Measurements from ENCODE around the gene FOXF1. TPM values are rescaled to one million over a fixed set of nuclear protein-coding genes. Genes with fewer than 3 reads are reported as not detected.

The FOXF1 gene
- total and polyA plus RNA-seq, 9 of the 15 experiments (the other 6 are each of a cell fraction or from before 2014, with no cell fraction given), result 0.04 TPM; not detected in 8

GRCh38 chr16:86512860-86513470 is 2.6 kb downstream of the FOXF1 start:
- TF ChIP-seq RBFOX2 (IDR thresholded peaks at IDR 0.05; ENCODE audit: low read depth, low read length) (no peak), ZNF668 (CRISPR knock-in tag; IDR thresholded peaks at IDR 0.05) (no peak), ZBTB8A (IDR thresholded peaks at IDR 0.05; ENCODE audit: partially characterized antibody) (no peak), EGR1 (conservative IDR thresholded peaks at IDR 0.05) (no peak), SMARCA4 (IDR thresholded peaks at IDR 0.05) (no peak), ZFP91 (CRISPR knock-in tag; IDR thresholded peaks at IDR 0.05) (no peak), ZBTB33 (CRISPR knock-in tag; IDR thresholded peaks at IDR 0.05) (no peak), ZNF707 (CRISPR knock-in tag; conservative IDR thresholded peaks at IDR 0.05) (no peak), ZNF589 (CRISPR knock-in tag; IDR thresholded peaks at IDR 0.05; ENCODE audit: low read depth) (no peak), CXXC5 (CRISPR knock-in tag; IDR thresholded peaks at IDR 0.05) (no peak), NFE2L1 (tag; IDR thresholded peaks at IDR 0.05; ENCODE audit: borderline replicate concordance, low read depth) (no peak), JUN (IDR thresholded peaks at IDR 0.05; ENCODE audit: borderline replicate concordance, low read depth, low read length) (no peak), JUN (CRISPR knock-in tag; IDR thresholded peaks at IDR 0.05; ENCODE audit: borderline replicate concordance) (no peak), ASH1L (IDR thresholded peaks at IDR 0.05; ENCODE audit: borderline replicate concordance, low read depth, partially characterized antibody) (no peak), ARHGAP35 (IDR thresholded peaks at IDR 0.05; ENCODE audit: partially characterized antibody) (no peak), DACH1 (IDR thresholded peaks at IDR 0.05; ENCODE audit: partially characterized antibody) (no peak), DIDO1 (tag; IDR thresholded peaks at IDR 0.05; ENCODE audit: low read depth) (no peak)
- WGBS (ENCODE audit: insufficient coverage, low coverage, missing lambda C conversion rate), result 5% methylated on average over 28 of the region's 29 CpGs
- no peak overlapping the region for H3K9ac ChIP-seq (ENCODE audit: insufficient read depth in 1 of 2, low read depth in 2 of 2, low read length in 2 of 2)
- H3K4me3 ChIP-seq, result no peak overlapping the region
- H3K4me2 ChIP-seq (ENCODE audit: insufficient read depth, low read length), result no peak overlapping the region
- H3K9me3 ChIP-seq (replicated peaks; ENCODE audit: control insufficient read depth, insufficient read depth, low read depth, low read length), result no peaks in the 10 kb centered on the region
- CTCF ChIA-PET (ENCODE audit: low intra/inter-chr PET ratio), result interaction anchor here (0.6 kb wide), 1 partner anchor 691 kb away, joined by 3 read pairs; no protein-coding TSS in a partner anchor
- peaks cover 0 to 12% of the 10 kb centered on the region in 2 experiments; a peak in 2 of 5 replicates for H3K4me1 ChIP-seq (replicated peaks in 1 of 2; ENCODE audit: control insufficient read depth in 2 of 2, insufficient read depth in 2 of 2, low read length in 2 of 2)
- intact Hi-C loops (cut with micrococcal nuclease), result loop anchor here (10.0 kb wide), 1 partner anchor 468 kb away; no protein-coding TSS in a partner anchor
- no peak overlapping the region for H2AFZ ChIP-seq (ENCODE audit: low read depth, low read length)
- peaks cover 21 to 56% of the 10 kb centered on the region in 2 experiments; a peak in 3 of 5 replicates for H3K27me3 ChIP-seq (ENCODE audit: control insufficient read depth in 2 of 2, insufficient read depth in 2 of 2, low read length in 2 of 2)
- FAIRE-seq, result no peak
- H3K36me3 ChIP-seq (ENCODE audit: control insufficient read depth, insufficient read depth, low read length), result no peaks in the 10 kb centered on the region
- POLR2A ChIA-PET, result interaction anchor here (0.7 kb wide), 1 partner anchor 179 kb away, joined by 4 read pairs; no protein-coding TSS in a partner anchor
- H3K9me1 ChIP-seq (ENCODE audit: control insufficient read depth, insufficient read depth, low read length), result no peaks in the 10 kb centered on the region
- no peak overlapping the region for H3K27ac ChIP-seq (ENCODE audit: extremely low read depth, low read depth, low read length)
- in situ Hi-C loops (cut with MboI), result loop anchor here (10.0 kb wide), 2 partner anchors 468 to 688 kb away; no protein-coding TSS in a partner anchor
- no TSS peak for BruUV-seq (replicated peaks)
- no peak for ATAC-seq
- no peaks in the 10 kb centered on the region for H4K20me1 ChIP-seq (replicated peaks; ENCODE audit: control insufficient read depth, insufficient read depth, low read length)
- no peaks in the 10 kb centered on the region for H3K79me2 ChIP-seq (ENCODE audit: control insufficient read depth, insufficient read depth, low read length)
- DNase-seq (ENCODE audit: extremely low read depth in 1 of 4, low spot score in 3 of 4), result no peak

Data from K562 (cell line).